Esophagus (tissue), 2 donors: ENCODE measurements around the gene GZMM. TPM values are rescaled to one million over a fixed set of nuclear protein-coding genes. Genes with fewer than 3 reads are reported as not detected.

Experiments used
- H3K27ac ChIP-seq, 2 donors: one replicate each; pipeline ENCODE4 v1.5.1; 2013; ENCODE audit warnings: low read depth in 2 of 2, mild to moderate bottlenecking in 2 of 2, inconsistent platforms in 1 of 2, low read length in 1 of 2, moderate library complexity in 1 of 2
- H3K27me3 ChIP-seq, 2 donors: one replicate each; pipeline ENCODE4 v1.6.1; 2013; ENCODE audit warnings: low read length in 2 of 2, control low read depth in 1 of 2, mild to moderate bottlenecking in 1 of 2; ENCODE audit not compliant: insufficient read depth in 2 of 2, control insufficient read depth in 1 of 2
- H3K36me3 ChIP-seq, 2 donors: one replicate each; pipeline ENCODE4 v1.6.1; 2013; ENCODE audit warnings: low read length in 1 of 2; ENCODE audit not compliant: control insufficient read depth in 2 of 2, insufficient read depth in 2 of 2
- H3K4me1 ChIP-seq, 2 donors: one replicate each; pipeline ENCODE4 v1.6.1; 2013; ENCODE audit warnings: low read length in 1 of 2; ENCODE audit not compliant: control insufficient read depth in 2 of 2, insufficient read depth in 2 of 2
- H3K4me3 ChIP-seq, 2 donors: one replicate each; pipeline ENCODE4 v1.5.1; 2013; ENCODE audit warnings: low read length in 2 of 2, mild to moderate bottlenecking in 2 of 2, low read depth in 1 of 2, moderate library complexity in 1 of 2
- H3K9me3 ChIP-seq, 2 donors: one replicate each; pipeline ENCODE4 v1.6.1; 2013; ENCODE audit warnings: mild to moderate bottlenecking in 2 of 2, low read depth in 1 of 2, low read length in 1 of 2, moderate library complexity in 1 of 2; ENCODE audit not compliant: control insufficient read depth in 2 of 2, insufficient read depth in 1 of 2
- WGBS, 2 donors: extraction: QIAGEN DNeasy Blood & Tissue Kit; methylation state at CpG; one replicate each; pipeline ENCODE4 v1.1.7; 2013; 5-methylcytosine and 5-hydroxymethylcytosine counted together
- polyA plus RNA-seq, 2 donors: library from polyadenylated mRNA; stranded (reverse); fragments of 200-250 nt; gene quantifications; one replicate each; pipeline ENCODE4 v1.2.3, GENCODE V29; 2013
- donor health status: healthy with polysubstance abuse.
- donor health status: Bipolar disorder and iron deficiency.

The GZMM gene
- polyA plus RNA-seq, 2 donors, result 0.86 to 1.1 TPM

DNA sequence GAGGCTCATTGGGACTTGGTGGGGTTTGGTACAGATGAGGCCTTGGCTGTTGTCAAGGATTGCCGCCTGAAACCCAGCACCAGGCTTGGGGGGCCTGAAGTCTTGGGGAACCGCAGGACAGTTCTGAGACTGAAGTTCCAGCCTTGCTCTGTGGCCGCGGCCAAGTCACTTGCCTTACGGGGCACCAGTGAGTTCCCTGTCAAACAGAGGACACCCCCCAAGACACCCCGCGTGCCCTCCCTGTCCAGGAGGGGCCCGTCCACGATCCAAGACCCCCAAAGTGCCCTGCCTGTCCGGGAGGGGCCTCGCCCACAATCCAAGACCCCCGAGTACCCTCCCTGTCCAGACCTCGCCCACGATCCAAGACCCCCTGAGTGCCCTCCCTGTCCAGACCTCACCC is 9.8 kb upstream of the GZMM start:
- Histone ChIP-seq H3K4me1 (peaks cover 3 to 19% of the 10 kb centered on the region in 2 donors), H3K4me3 (no peak overlapping the region), H3K36me3 (peaks cover 0 to 30% of the 10 kb centered on the region in 2 donors), H3K9me3 (no peaks in the 10 kb centered on the region), H3K27ac (peak overlapping the region; percentile 0 to 95), H3K27me3 (no peaks in the 10 kb centered on the region)
- 80 to 84% methylated on average over 13 to 14 of the region's 14 CpGs for WGBS, 2 donors

DNA sequence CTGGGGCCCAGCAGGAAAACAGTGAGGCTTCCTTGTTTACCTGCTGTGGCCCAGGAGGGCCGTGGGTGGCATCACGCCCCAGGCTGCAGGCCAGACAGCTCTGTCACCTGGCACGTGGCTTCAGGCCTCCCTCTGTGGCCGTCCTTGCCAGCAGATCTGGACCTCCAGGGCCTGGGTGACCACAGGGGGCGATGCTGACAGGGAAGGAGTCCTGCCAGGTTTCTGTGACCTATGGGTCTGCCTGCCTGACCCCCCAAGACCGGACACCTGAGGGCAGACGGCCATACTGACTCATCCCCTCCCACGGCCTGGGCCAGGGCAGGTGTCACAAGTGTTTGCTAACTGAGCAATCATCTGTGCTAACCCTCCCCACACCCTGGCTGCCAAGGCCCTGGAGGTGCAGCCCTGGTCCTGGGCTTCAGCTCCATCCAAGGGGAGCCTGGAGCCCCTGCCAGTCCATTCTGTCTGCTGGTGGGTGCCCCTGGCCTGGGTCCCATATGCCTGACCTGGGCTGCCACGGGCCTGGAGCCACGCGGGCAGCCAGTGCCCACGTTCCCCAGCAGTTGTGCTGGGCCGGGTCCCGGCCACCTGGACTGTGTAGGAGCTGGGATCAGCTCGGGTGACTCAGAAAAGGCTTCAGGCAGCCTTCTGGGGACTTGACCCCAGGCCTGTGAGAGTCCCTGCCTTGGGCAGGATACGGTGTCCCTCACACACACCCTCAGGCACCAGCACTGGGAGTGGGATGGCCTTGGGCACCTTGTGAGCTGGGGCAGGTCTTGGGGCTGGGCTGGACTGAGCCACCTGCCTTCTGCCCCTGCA is 8.6 kb upstream of the GZMM start:
- no peak overlapping the region for H3K4me3 ChIP-seq
- H3K4me1 ChIP-seq, result peaks cover 3 to 19% of the 10 kb centered on the region in 2 donors
- no peaks in the 10 kb centered on the region for H3K27me3 ChIP-seq
- peak overlapping the region in 1 of 2 donors; percentile 62 for H3K27ac ChIP-seq
- H3K36me3 ChIP-seq, result peaks cover 0 to 36% of the 10 kb centered on the region in 2 donors
- 63 to 66% methylated on average over 16 of the region's 16 CpGs for WGBS, 2 donors
- H3K9me3 ChIP-seq, result no peaks in the 10 kb centered on the region

DNA sequence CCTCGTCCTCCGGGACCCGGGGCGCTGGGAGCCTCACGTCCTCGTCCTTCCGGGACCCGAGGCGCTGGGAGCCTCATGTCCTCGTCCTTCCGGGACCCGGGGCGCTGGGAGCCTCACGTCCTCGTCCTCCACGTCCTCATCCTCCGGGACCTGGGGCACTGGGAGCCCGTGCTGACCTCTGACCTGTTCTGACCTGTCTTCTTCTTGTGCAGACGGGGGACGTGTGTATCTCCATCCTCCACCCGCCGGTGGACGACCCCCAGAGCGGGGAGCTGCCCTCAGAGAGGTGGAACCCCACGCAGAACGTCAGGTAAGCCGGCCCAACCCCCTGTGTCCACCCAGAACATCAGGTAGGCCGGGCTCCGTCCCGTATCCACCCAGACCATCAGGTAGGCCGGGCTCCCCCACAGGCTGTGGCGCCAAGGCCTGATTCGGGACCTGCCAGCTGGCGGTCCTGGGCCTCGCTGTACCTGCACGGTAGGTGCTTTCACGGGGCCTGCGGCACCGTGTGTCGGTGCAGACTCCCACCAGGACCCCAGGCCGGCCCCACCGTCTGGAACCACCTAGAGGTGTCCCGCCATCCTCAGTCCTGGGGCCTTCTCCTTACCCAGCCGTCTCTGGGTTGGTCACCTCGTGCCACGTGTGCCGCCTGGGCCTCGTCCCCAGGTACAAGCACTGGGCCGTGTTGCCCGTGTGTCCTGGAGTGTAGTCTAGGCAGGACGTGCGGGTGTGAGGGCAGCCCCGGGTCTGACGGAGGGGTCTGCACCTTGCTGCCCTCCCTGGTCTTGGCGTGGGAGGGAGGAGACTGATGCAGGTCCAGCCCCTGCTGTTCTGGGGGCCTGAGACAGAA is 7.6 kb upstream of the GZMM start:
- no peaks in the 10 kb centered on the region for H3K27me3 ChIP-seq
- WGBS, 2 donors, result 91 to 93% methylated on average over 55 of the region's 55 CpGs
- peaks cover 0 to 42% of the 10 kb centered on the region in 2 donors for H3K36me3 ChIP-seq
- no peaks in the 10 kb centered on the region for H3K9me3 ChIP-seq
- no peak overlapping the region for H3K27ac ChIP-seq
- no peak overlapping the region for H3K4me3 ChIP-seq
- H3K4me1 ChIP-seq, result peaks cover 3 to 19% of the 10 kb centered on the region in 2 donors

DNA sequence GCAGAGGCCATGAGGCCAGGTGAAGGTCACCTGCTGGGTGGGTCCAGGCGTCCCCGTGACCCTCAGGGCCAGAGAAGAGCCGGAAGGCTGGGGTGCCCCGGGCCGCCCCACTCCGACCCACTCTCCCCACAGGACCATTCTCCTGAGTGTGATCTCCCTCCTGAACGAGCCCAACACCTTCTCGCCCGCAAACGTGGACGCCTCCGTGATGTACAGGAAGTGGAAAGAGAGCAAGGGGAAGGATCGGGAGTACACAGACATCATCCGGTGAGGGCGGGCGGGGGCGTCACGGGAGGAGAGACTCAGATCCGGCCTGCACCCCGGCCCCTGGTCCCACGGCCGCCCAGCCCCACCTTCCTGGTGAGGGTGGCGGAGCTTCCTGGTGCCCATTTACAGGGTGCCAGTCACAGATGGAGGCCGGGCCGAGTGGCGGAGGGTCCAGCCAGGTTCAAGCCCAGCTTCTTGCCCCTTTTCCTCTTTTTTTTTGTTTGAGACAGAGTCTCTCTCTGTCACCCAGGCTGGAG is 6.9 kb upstream of the GZMM start:
- WGBS, 2 donors, result 96% methylated on average over 26 of the region's 26 CpGs
- Histone ChIP-seq H3K4me3 (no peak overlapping the region), H3K27me3 (no peaks in the 10 kb centered on the region), H3K4me1 (peaks cover 3 to 19% of the 10 kb centered on the region in 2 donors), H3K27ac (no peak overlapping the region), H3K9me3 (no peaks in the 10 kb centered on the region), H3K36me3 (peaks cover 0 to 49% of the 10 kb centered on the region in 2 donors)

DNA sequence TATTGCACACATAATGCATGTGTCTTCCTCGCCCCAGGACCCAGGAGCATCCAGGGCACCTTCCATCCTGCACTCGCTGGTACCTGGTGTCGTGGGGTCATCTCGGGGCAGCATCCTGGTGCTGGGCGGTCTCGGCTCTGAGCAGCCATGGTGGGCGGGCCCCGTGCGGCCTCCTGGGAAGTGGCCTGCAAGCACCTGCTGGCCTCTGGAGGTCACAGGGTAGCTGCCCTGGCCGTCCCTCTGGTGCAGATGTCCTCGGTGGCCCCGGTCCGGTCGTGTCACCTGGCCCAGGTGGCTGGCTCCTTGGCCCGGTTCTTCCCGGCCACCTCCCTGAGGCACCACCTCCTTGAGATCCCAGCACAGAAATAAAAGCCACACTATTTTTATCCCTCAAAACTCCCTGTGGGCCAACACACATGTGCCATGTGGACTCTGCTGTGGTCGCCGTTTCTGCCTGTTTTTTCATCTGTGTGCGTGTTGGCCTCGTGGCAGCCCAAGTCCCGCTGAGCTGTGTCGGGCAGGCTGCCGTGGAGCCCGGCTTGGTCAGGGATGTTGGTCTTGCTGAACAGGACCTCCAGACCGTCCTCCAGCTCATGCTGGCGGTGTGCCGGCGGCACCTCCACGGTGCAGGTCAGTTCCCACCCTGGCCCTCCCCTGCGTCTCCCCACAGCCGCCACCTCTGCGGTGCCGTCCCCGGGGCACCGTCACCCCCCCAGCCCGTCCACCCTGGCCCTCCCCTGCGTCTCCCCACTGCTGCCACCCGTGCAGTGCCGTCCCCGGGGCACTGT is 5.0 kb upstream of the GZMM start:
- peaks cover 3 to 10% of the 10 kb centered on the region in 2 donors for H3K4me1 ChIP-seq
- H3K27ac ChIP-seq, result no peak overlapping the region
- H3K4me3 ChIP-seq, result no peak overlapping the region
- whole genome bisulfite sequencing, 2 donors, result 89% methylated on average over 40 of the region's 40 CpGs
- no peaks in the 10 kb centered on the region for H3K9me3 ChIP-seq
- H3K27me3 ChIP-seq, result no peaks in the 10 kb centered on the region
- H3K36me3 ChIP-seq, result peaks cover 0 to 54% of the 10 kb centered on the region in 2 donors

DNA sequence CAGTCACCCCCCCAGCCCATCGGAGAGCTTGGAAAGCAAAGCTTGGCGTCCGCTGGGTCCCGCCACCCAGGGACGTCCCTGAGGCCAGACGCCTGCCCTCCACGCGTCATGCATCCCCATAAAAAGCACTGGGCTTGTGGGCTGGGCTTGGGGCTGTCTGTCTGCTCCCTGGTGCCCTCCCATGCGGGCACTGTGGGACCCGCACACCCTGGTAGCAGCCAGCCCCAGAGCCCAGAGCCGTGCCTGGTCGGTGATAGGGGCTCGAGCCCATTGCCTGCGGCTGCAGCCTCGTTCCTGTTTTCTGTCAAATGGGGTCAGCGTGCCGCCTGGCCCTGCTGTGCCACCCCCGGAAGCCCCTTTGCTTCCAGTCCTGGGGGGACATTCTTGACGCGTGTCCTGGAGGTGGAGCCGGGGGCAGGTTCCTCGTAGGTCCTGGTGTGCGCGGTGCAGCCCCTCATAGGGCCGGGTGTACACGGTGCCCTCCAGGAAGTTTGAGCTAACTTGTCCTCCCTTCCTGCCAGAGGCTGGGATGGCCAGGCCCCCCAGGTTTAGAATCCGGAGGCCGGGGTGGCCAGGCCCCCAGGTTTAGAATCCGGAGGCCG is 4.3 kb upstream of the GZMM start:
- Histone ChIP-seq H3K4me3 (no peak overlapping the region), H3K36me3 (peaks cover 0 to 54% of the 10 kb centered on the region in 2 donors), H3K4me1 (peaks cover 3 to 10% of the 10 kb centered on the region in 2 donors), H3K27ac (no peak overlapping the region), H3K9me3 (no peaks in the 10 kb centered on the region), H3K27me3 (no peaks in the 10 kb centered on the region)
- WGBS, 2 donors, result 91% methylated on average over 29 to 30 of the region's 30 CpGs

DNA sequence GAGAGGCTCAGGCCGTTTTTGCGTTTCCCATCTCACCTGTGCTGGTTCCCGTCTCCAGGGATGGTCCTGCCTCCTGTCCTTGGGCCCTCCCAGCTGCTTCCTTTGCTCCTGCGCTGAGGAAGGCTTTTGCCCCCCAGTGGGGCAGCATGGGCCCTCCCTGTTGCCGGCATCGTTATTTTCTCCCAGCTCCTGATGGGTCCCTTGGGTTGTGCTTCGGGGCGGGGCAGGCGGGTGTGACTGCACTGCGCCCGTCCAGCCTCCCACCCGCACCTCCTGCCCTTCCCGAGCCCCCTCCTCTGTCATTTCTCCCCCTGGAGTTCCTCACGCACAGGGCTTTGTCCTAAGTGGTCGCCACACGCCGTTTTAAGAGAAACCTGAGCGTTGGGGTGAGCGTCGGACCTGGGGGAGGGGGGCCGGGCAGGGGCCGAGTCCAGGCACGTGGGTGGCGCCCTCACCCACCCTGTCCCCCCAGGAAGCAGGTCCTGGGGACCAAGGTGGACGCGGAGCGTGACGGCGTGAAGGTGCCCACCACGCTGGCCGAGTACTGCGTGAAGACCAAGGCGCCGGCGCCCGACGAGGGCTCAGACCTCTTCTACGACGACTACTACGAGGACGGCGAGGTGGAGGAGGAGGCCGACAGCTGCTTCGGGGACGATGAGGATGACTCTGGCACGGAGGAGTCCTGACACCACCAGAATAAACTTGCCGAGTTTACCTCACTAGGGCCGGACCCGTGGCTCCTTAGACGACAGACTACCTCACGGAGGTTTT is 2.8 kb upstream of the GZMM start:
- H3K4me3 ChIP-seq, result no peak overlapping the region
- H3K4me1 ChIP-seq, result peaks cover 0 to 3% of the 10 kb centered on the region in 2 donors
- no peak overlapping the region for H3K27ac ChIP-seq
- peaks cover 0 to 3% of the 10 kb centered on the region in 2 donors for H3K9me3 ChIP-seq
- WGBS, 2 donors, result 89 to 91% methylated on average over 51 of the region's 51 CpGs
- H3K36me3 ChIP-seq, result peaks cover 0 to 47% of the 10 kb centered on the region in 2 donors
- no peaks in the 10 kb centered on the region for H3K27me3 ChIP-seq

DNA sequence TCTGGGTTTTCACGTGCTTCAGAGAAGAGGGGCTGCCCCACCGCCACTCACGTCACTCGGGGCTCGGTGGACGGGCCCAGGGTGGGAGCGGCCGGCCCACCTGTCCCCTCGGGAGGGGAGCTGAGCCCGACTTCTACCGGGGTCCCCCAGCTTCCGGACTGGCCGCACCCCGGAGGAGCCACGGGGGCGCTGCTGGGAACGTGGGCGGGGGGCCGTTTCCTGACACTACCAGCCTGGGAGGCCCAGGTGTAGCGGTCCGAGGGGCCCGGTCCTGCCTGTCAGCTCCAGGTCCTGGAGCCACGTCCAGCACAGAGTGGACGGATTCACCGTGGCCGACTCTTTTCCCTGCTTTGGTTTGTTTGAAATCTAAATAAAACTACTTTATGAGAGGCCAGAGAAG is 2.2 kb upstream of the GZMM start:
- H3K4me1 ChIP-seq, result peaks cover 0 to 3% of the 10 kb centered on the region in 2 donors
- WGBS, 2 donors, result 90 to 92% methylated on average over 26 of the region's 26 CpGs
- no peaks in the 10 kb centered on the region for H3K27me3 ChIP-seq
- peaks cover 0 to 41% of the 10 kb centered on the region in 2 donors for H3K36me3 ChIP-seq
- no peak overlapping the region for H3K4me3 ChIP-seq
- H3K27ac ChIP-seq, result no peak overlapping the region
- peaks cover 0 to 3% of the 10 kb centered on the region in 2 donors for H3K9me3 ChIP-seq
